ENCODE data around the gene CFAP65.

- TF ChIP-seq POLR2A (IDR thresholded peaks at IDR 0.05; ENCODE audit: low read length) = no peak
- no peak for TF ChIP-seq GATA1 (IDR thresholded peaks at IDR 0.05; ENCODE audit: low read depth, low read length)
These were observed 86.6 kb downstream of the CFAP65 start for GRCh38 chr2:218954541-218955300.

Measured in erythroblast (primary cell).